ENCODE data around the gene ODF4. TPM values are rescaled to one million over a fixed set of nuclear protein-coding genes. Genes with fewer than 3 reads are reported as not detected.
A peak's percentile ranks its signal among the peaks of the same experiment; 100 is the strongest.

The ODF4 gene
- total RNA-seq, 1 experiment from 2014 or later, result not detected

DNA sequence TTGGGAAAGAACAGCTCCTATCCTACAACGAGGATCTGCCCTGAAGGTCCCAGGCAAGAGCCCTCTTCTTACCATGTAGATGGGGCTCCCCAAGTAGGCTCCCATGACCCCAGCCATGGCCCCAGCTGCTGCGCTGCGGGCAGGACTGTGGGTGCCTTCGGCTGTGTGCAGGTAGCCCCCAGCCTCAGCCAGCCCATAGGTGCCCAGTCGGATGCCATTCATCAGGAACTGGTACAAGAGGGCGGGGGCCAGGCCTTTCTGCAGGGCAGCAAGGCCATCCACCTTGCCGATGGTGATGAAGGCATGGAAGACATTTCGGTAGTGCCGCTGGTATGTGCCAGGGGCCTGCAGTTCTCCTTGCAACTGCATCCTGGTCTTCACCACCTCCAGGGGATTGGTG lies 45.3 kb upstream of the ODF4 start:
- H3K4me3 ChIP-seq (ENCODE audit: low read depth, low read length, poor library complexity, severe bottlenecking), result no peak overlapping the region
- TF ChIP-seq, protein P1, sequence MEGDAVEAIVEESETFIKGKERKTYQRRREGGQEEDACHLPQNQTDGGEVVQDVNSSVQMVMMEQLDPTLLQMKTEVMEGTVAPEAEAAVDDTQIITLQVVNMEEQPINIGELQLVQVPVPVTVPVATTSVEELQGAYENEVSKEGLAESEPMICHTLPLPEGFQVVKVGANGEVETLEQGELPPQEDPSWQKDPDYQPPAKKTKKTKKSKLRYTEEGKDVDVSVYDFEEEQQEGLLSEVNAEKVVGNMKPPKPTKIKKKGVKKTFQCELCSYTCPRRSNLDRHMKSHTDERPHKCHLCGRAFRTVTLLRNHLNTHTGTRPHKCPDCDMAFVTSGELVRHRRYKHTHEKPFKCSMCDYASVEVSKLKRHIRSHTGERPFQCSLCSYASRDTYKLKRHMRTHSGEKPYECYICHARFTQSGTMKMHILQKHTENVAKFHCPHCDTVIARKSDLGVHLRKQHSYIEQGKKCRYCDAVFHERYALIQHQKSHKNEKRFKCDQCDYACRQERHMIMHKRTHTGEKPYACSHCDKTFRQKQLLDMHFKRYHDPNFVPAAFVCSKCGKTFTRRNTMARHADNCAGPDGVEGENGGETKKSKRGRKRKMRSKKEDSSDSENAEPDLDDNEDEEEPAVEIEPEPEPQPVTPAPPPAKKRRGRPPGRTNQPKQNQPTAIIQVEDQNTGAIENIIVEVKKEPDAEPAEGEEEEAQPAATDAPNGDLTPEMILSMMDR (conservative IDR thresholded peaks at IDR 0.05; ENCODE audit: low read depth, low read length), result no peak
- no peak for TF ChIP-seq EZH2 (IDR thresholded peaks at IDR 0.05; ENCODE audit: borderline replicate concordance, low read depth, low read length, poor library complexity, severe bottlenecking)

DNA sequence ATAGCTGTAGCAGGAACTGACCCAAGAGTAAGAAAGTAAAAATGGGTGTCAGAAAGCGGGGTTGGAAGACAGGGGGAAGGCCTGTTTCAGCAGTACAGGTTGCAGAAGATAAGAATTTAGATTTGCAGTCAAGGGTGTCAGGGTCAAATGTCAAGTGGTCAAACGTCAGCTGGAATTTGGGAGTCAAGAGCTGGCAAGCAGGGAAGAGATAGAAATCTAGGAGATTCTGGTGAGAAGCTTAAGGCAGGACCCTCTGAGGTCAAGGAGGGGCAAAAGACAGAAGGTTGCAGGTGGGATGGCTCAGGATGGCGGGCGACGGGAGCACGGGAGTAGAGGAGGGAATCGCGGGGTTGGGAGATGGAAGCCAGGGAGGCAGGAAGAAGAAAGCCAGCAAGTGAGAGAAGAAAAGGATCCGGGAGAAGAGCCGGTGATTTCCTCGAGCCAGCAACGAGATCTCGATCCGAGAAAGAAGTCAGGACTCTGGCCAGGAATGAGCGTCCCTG lies 44.8 kb upstream of the ODF4 start:
- no peaks in the 10 kb centered on the region for H3K36me3 ChIP-seq (ENCODE audit: insufficient read depth, low read length, poor library complexity, severe bottlenecking)
- no peak overlapping the region for H3K27ac ChIP-seq (ENCODE audit: low read depth, low read length, poor library complexity, severe bottlenecking)
- no peak for DNase-seq (ENCODE audit: low spot score)
- no peak for TF ChIP-seq EZH2 (IDR thresholded peaks at IDR 0.05; ENCODE audit: borderline replicate concordance, low read depth, low read length, poor library complexity, severe bottlenecking)
- TF ChIP-seq, protein P1 (conservative IDR thresholded peaks at IDR 0.05; ENCODE audit: low read depth, low read length), result no peak
- H3K27me3 ChIP-seq (replicated peaks; ENCODE audit: insufficient read depth, low read depth, low read length, poor library complexity), result no peaks in the 10 kb centered on the region
- POLR2A ChIA-PET (ENCODE audit: low non-redundant PET), result interaction anchor here (0.6 to 0.7 kb wide), 2 partner anchors 70 to 116 kb away, joined by 3 read pairs; no protein-coding TSS in a partner anchor
- CTCF ChIA-PET, result interaction anchor here (0.8 to 0.9 kb wide), 2 partner anchors 9 to 221 kb away, joined by 3 read pairs; no protein-coding TSS in a partner anchor
- no peaks in the 10 kb centered on the region for H3K9me3 ChIP-seq (ENCODE audit: low read depth, low read length, poor library complexity, severe bottlenecking)
- peak overlapping the region; percentile 57 for H3K4me3 ChIP-seq (ENCODE audit: low read depth, low read length, poor library complexity, severe bottlenecking)
- peaks cover 3% of the 10 kb centered on the region for H3K4me1 ChIP-seq (ENCODE audit: insufficient read depth, low read length, poor library complexity, severe bottlenecking)
- BruUV-seq (replicated peaks), result no TSS peak
- intact Hi-C loops (cut with micrococcal nuclease; ENCODE audit: unreplicated experiment), result no loop called here

More for the DNA sequence above, 45.3 kb upstream of the ODF4 start:
- Histone ChIP-seq H3K4me1 (ENCODE audit: insufficient read depth, low read length, poor library complexity, severe bottlenecking) (peaks cover 8% of the 10 kb centered on the region), H3K27ac (ENCODE audit: low read depth, low read length, poor library complexity, severe bottlenecking) (no peak overlapping the region), H3K36me3 (ENCODE audit: insufficient read depth, low read length, poor library complexity, severe bottlenecking) (no peaks in the 10 kb centered on the region), H3K9me3 (ENCODE audit: low read depth, low read length, poor library complexity, severe bottlenecking) (no peaks in the 10 kb centered on the region), H3K27me3 (replicated peaks; ENCODE audit: insufficient read depth, low read depth, low read length, poor library complexity) (no peaks in the 10 kb centered on the region)
- ChIA-PET POLR2A (ENCODE audit: low non-redundant PET) (no interaction called here), CTCF (no interaction called here)
- intact Hi-C loops (cut with micrococcal nuclease; ENCODE audit: unreplicated experiment), result no loop called here
- no TSS peak for BruUV-seq (replicated peaks)
- no peak for DNase-seq (ENCODE audit: low spot score)

DNA sequence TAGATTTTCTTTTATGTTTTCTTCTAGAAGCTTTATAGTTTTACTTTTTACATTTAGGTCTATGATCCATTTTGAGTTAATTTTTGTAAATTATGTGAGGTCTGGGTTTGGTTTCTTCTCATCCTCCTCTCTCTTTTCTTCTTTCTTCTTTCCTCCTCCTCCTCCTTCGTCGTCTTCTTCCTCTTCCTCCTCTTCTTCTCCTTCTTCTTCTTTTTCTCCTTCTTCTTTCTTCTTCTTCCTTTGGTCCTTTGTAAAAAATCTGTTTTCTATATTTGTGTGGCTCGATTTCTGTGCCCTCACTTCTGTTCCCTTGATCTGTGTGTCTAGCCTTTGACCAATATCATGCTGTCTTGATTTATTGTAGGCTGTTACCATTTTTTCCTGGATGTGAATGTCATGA lies 39.4 kb upstream of the ODF4 start:
- Histone ChIP-seq H3K27ac (ENCODE audit: low read depth, low read length, poor library complexity, severe bottlenecking) (no peak overlapping the region), H3K4me3 (ENCODE audit: low read depth, low read length, poor library complexity, severe bottlenecking) (no peak overlapping the region), H3K9me3 (ENCODE audit: low read depth, low read length, poor library complexity, severe bottlenecking) (no peaks in the 10 kb centered on the region), H3K36me3 (ENCODE audit: insufficient read depth, low read length, poor library complexity, severe bottlenecking) (no peaks in the 10 kb centered on the region), H3K27me3 (replicated peaks; ENCODE audit: insufficient read depth, low read depth, low read length, poor library complexity) (no peaks in the 10 kb centered on the region), H3K4me1 (ENCODE audit: insufficient read depth, low read length, poor library complexity, severe bottlenecking) (no peaks in the 10 kb centered on the region)
- POLR2A ChIA-PET (ENCODE audit: low non-redundant PET), result no interaction called here
- TF ChIP-seq, protein P1 (conservative IDR thresholded peaks at IDR 0.05; ENCODE audit: low read depth, low read length), result no peak
- no peak for TF ChIP-seq EZH2 (IDR thresholded peaks at IDR 0.05; ENCODE audit: borderline replicate concordance, low read depth, low read length, poor library complexity, severe bottlenecking)
- BruUV-seq (replicated peaks), result no TSS peak
- CTCF ChIA-PET, result no interaction called here
- intact Hi-C loops (cut with micrococcal nuclease; ENCODE audit: unreplicated experiment), result loop anchor here (2.0 to 5.0 kb wide), 2 partner anchors 77 to 218 kb away; no protein-coding TSS in a partner anchor
- DNase-seq (ENCODE audit: low spot score), result no peak
